Panc1 (cell line): ENCODE measurements around the gene MS4A6E. TPM values are rescaled to one million over a fixed set of nuclear protein-coding genes. Genes with fewer than 3 reads are reported as not detected.

Experiments
- ATAC-seq: fragments of 200-7000 bp; cut with Tn5 transposase; 2 replicates; pipeline ENCODE4 v1.9.1; 2020; ENCODE audit warnings: mild to moderate bottlenecking, moderate library complexity
- Bru-seq: library from RNA; stranded (reverse); fragments of 400-500 nt; gene quantifications from one replicate; lab custom pipeline; 2021; lab: Mats Ljungman, UMichigan
- BruChase-seq, 2 experiments: library from RNA; stranded (reverse); fragments of 400-500 nt; gene quantifications; one replicate each; lab custom pipeline; 2021; lab: Mats Ljungman, UMichigan
- BruUV-seq: library from RNA; stranded (reverse); fragments of 400-500 nt; replicated peaks from 2 replicates; lab custom pipeline; 2021; lab: Mats Ljungman, UMichigan
- CTCF ChIA-PET: fragments of 300-600 bp; sonication (Branson Sonifier 250); formaldehyde crosslinking; loops from one replicate; lab custom pipeline; 2022; ENCODE audit warnings: antibody characterized with exemption; lab: Charles Lee
- POLR2A ChIA-PET: fragments of 300-600 bp; sonication (Branson Sonifier 250); formaldehyde crosslinking; loops from one replicate; lab custom pipeline; 2022; ENCODE audit warnings: antibody characterized with exemption; lab: Charles Lee
- DNase-seq: peaks from one replicate; pipeline ENCODE4 v3.0.0-alpha.2; 2010; ENCODE audit warnings: low read depth, low spot score
- H3K27ac ChIP-seq: 2 replicates; pipeline ENCODE4 v1.5.1; 2011; ENCODE audit warnings: mild to moderate bottlenecking, low read length, inconsistent platforms
- H3K27me3 ChIP-seq: fragments of 200-500 bp; sonication (Bioruptor generic); 2 replicates; pipeline ENCODE4 v1.6.0; 2014; ENCODE audit warnings: low read length, inconsistent platforms; ENCODE audit not compliant: control insufficient read depth, insufficient read depth
- H3K36me3 ChIP-seq: fragments of 200-500 bp; sonication (Bioruptor generic); 2 replicates; pipeline ENCODE4 v1.5.1; 2014; ENCODE audit warnings: inconsistent platforms, mild to moderate bottlenecking, low read length, moderate library complexity; ENCODE audit not compliant: control insufficient read depth, insufficient read depth
- H3K4me1 ChIP-seq: 2 replicates; pipeline ENCODE4 v1.5.1; 2011; ENCODE audit warnings: inconsistent platforms, mild to moderate bottlenecking, low read length, moderate library complexity; ENCODE audit not compliant: control insufficient read depth, insufficient read depth
- H3K4me3 ChIP-seq, 2 experiments: 2 replicates each; pipeline ENCODE4 v1.5.1; 2011 to 2012; ENCODE audit warnings: low read depth in 2 of 2, low read length in 2 of 2, mild to moderate bottlenecking in 2 of 2, inconsistent platforms in 1 of 2, moderate library complexity in 1 of 2
- H3K9me3 ChIP-seq: fragments of 200-500 bp; sonication (Bioruptor generic); 2 replicates; pipeline ENCODE4 v1.5.1; 2014; ENCODE audit warnings: low read depth, mild to moderate bottlenecking, inconsistent platforms, low read length, moderate library complexity; ENCODE audit not compliant: control insufficient read depth, insufficient read depth
- POLR2AphosphoS5 ChIP-seq: IDR thresholded peaks from 2 replicates; pipeline ENCODE4 v1.6.1; 2012; ENCODE audit warnings: mild to moderate bottlenecking, low read depth, low read length, moderate library complexity
- SIN3A ChIP-seq: IDR thresholded peaks from 2 replicates; pipeline ENCODE4 v1.6.1; 2012; ENCODE audit warnings: low read depth, mild to moderate bottlenecking, low read length, moderate library complexity, borderline replicate concordance; ENCODE audit not compliant: insufficient read depth
- TCF7L2 ChIP-seq: IDR thresholded peaks from 2 replicates; pipeline ENCODE4 v1.6.1; 2011; ENCODE audit warnings: mild to moderate bottlenecking, low read depth, low read length, inconsistent platforms
- in situ Hi-C: cut with HindIII; loops from 2 replicates; pipeline ENCODE4 v1.10.0; 2016; ENCODE audit warnings: low sequenced_read_pairs, low pct_unique_long_range_greater_than_20kb
- intact Hi-C: fragments of 100-400 bp; cut with micrococcal nuclease; formaldehyde crosslinking; loops from one replicate; pipeline ENCODE4 v1.10.0; 2022; ENCODE audit not compliant: unreplicated experiment
- long read RNA-seq: library from polyadenylated mRNA; unstranded; transcript quantifications from one replicate; pipeline ENCODE4 v2.0.0, GENCODE V29; 2021; ENCODE audit not compliant: unreplicated experiment
- polyA plus RNA-seq: library from polyadenylated mRNA; unstranded; fragments of >200 nt; gene quantifications from one replicate; pipeline ENCODE4 v1.2.1, GENCODE V29; 2012; ENCODE audit warnings: missing spikeins; ENCODE audit not compliant: insufficient read length
- total RNA-seq: library from RNA; stranded (reverse); gene quantifications from one replicate; pipeline ENCODE4 v1.2.1, GENCODE V29; 2021; ENCODE audit not compliant: unreplicated experiment
- TF ChIP-seq, protein P1 (sequence below): fragments of 450-650 bp; IDR thresholded peaks from 2 replicates; pipeline ENCODE4 v1.5.1; 2017; ENCODE audit warnings: mild to moderate bottlenecking
- TF ChIP-seq, protein P2 (sequence below), 2 experiments: IDR thresholded peaks; 2 replicates each; pipeline ENCODE4 v1.6.1; 2011 to 2012; ENCODE audit warnings: low read depth in 2 of 2, control low read depth in 1 of 2, low read length in 1 of 2, mild to moderate bottlenecking in 1 of 2, moderate library complexity in 1 of 2; ENCODE audit not compliant: insufficient read depth in 1 of 2

The MS4A6E gene, protein sequence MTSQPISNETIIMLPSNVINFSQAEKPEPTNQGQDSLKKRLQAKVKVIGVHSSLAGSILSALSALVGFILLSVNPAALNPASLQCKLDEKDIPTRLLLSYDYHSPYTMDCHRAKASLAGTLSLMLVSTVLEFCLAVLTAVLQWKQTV
- total RNA-seq: not detected
- polyA plus RNA-seq: not detected
- not detected for Bru-seq, nascent RNA
- BruChase-seq, experiment 1, labeled RNA remaining after a 2-hour chase: not detected
- BruChase-seq, experiment 2, labeled RNA remaining after a 6-hour chase: not detected
- long read RNA-seq: 0 reads

DNA sequence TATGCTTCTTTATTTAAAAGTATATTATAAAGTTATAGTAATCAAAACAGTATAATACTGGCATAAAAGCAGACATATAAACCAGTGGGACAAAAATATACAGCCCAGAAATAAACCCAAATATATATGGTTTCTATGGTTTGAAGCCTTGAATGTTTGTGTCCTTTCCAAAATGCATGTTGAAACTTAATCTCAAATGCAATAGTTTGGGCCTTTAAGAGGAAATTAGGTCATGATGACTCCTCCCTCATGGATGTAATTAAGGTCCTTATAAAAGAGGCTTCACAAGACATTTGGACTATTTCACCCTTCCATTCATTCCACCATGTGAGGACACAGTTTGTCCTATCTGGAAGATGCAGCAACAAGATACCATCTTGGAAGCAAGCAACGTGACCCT is at the start of gene MS4A6E:
Gene MS4A6E, plus strand, starts transcription at position 301 of the 400 bp plus-strand sequence. CDS start 7,641 bp downstream, outside the sequence.
- in situ Hi-C loops: no loop called here
- BruUV-seq: no TSS peak

DNA sequence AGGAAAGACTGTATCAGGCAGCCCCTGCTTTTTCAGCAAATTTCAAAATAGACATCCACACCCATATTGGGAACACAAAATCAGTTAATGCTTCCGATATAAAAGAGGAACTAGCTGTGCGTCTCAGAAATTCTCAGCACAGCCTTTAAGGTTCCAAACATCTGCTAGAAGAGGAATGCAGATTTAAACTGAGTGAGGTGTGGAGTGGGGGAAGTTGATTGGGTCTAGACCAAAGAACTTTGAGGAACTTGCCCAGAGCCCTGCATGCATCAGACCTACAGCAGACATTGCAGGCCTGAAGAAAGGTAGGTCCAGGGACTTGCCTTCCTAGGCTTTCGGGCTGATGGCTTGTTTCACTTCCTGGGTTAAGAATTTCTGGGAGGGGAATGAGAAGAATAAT is 46.6 kb upstream of the MS4A6E start, which contains the start of gene MS4A4A:
Gene MS4A4A, plus strand, starts transcription at position 255 of the 400 bp plus-strand sequence. Its CDS starts 10 bp downstream, at position 265.
- no peak for DNase-seq
- ChIA-PET POLR2A (no interaction called here), CTCF (no interaction called here)
- Histone ChIP-seq H3K27me3 (no peaks in the 10 kb centered on the region), H3K9me3 (no peaks in the 10 kb centered on the region), H3K36me3 (no peaks in the 10 kb centered on the region), H3K4me3 (no peak within 1 kb of the TSS), H3K4me1 (no peaks in the 10 kb centered on the region), H3K27ac (no peak within 1 kb of the TSS)
- TF ChIP-seq POLR2AphosphoS5 (no peak), TCF7L2 (no peak), SIN3A (no peak)
- TF ChIP-seq, protein P1, sequence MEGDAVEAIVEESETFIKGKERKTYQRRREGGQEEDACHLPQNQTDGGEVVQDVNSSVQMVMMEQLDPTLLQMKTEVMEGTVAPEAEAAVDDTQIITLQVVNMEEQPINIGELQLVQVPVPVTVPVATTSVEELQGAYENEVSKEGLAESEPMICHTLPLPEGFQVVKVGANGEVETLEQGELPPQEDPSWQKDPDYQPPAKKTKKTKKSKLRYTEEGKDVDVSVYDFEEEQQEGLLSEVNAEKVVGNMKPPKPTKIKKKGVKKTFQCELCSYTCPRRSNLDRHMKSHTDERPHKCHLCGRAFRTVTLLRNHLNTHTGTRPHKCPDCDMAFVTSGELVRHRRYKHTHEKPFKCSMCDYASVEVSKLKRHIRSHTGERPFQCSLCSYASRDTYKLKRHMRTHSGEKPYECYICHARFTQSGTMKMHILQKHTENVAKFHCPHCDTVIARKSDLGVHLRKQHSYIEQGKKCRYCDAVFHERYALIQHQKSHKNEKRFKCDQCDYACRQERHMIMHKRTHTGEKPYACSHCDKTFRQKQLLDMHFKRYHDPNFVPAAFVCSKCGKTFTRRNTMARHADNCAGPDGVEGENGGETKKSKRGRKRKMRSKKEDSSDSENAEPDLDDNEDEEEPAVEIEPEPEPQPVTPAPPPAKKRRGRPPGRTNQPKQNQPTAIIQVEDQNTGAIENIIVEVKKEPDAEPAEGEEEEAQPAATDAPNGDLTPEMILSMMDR: no peak
- TF ChIP-seq, protein P2, sequence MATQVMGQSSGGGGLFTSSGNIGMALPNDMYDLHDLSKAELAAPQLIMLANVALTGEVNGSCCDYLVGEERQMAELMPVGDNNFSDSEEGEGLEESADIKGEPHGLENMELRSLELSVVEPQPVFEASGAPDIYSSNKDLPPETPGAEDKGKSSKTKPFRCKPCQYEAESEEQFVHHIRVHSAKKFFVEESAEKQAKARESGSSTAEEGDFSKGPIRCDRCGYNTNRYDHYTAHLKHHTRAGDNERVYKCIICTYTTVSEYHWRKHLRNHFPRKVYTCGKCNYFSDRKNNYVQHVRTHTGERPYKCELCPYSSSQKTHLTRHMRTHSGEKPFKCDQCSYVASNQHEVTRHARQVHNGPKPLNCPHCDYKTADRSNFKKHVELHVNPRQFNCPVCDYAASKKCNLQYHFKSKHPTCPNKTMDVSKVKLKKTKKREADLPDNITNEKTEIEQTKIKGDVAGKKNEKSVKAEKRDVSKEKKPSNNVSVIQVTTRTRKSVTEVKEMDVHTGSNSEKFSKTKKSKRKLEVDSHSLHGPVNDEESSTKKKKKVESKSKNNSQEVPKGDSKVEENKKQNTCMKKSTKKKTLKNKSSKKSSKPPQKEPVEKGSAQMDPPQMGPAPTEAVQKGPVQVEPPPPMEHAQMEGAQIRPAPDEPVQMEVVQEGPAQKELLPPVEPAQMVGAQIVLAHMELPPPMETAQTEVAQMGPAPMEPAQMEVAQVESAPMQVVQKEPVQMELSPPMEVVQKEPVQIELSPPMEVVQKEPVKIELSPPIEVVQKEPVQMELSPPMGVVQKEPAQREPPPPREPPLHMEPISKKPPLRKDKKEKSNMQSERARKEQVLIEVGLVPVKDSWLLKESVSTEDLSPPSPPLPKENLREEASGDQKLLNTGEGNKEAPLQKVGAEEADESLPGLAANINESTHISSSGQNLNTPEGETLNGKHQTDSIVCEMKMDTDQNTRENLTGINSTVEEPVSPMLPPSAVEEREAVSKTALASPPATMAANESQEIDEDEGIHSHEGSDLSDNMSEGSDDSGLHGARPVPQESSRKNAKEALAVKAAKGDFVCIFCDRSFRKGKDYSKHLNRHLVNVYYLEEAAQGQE (IDR thresholded peaks at IDR 0.05; ENCODE audit: insufficient read depth in 1 of 2, low read depth in 2 of 2, low read length in 1 of 2): no peak
- ATAC-seq: no peak
- BruUV-seq: no TSS peak
- in situ Hi-C loops (no loop called here), intact Hi-C loops (no loop called here)

More for the DNA sequence above, at the start of gene MS4A6E:
- Histone ChIP-seq H3K4me3 (no peak within 1 kb of the TSS), H3K9me3 (no peaks in the 10 kb centered on the region), H3K36me3 (no peaks in the 10 kb centered on the region), H3K27me3 (no peaks in the 10 kb centered on the region), H3K4me1 (no peaks in the 10 kb centered on the region), H3K27ac (no peak within 1 kb of the TSS)
- DNase-seq: no peak
- intact Hi-C loops: no loop called here
- TF ChIP-seq, protein P2 (IDR thresholded peaks at IDR 0.05; ENCODE audit: insufficient read depth in 1 of 2, low read depth in 2 of 2, low read length in 1 of 2): no peak
- TF ChIP-seq POLR2AphosphoS5: no peak
- TF ChIP-seq, protein P1: no peak
- no peak for TF ChIP-seq TCF7L2
- no peak for TF ChIP-seq SIN3A
- POLR2A ChIA-PET: no interaction called here
- ATAC-seq: no peak
- CTCF ChIA-PET: no interaction called here
